HG03378 (cell line): Measurements from ENCODE around the gene HOXB9.

Experiments
- ATAC-seq: cut with Tn5 transposase; IDR thresholded peaks from one replicate; pipeline ENCODE4 v1.9.1; 2021; ENCODE audit warnings: mild to moderate bottlenecking, moderate library complexity; ENCODE audit not compliant: unreplicated experiment

HOXB9 gene

DNA sequence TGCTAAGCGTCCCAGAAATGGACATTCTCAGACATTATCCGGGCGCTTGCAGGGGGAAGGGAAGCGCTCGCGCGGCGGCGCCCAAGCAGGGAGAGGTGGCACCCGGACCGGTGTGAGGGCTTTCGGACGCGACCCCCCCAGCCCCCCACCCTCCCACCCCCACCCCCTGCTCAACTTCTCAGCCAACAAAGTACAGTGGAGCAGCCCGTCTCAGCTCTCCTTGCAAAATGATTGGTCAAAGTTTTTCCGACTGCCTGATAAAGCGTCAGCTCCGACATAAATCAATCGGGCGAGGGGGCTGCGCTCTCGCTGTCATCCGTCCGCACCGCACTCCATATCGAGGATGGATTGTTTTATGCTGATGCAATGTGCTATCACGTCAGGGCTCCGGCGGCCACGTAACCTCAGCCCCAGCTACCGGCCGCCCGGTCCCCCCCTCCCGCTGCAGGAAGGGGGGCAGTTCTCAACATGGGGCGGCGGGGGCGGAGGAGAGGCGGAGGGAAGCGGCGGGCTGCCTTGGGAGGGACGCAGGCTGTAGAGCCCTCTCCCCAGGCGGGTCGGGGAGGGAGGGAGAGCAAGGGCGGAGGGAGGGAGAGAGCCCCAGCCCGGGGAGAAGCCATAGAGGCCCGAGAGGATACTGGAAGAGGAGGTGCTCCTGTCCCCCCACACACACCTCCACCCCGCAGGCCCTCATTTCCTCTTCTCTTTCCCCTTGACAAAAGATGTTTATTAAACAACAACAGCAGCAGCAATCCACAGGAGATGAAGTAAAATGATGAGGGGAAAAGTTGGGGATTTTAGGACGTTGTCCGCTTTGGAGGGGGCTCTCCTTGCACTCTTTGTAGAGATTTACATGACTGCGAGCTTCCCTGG lies at the start of gene HOXB9:
Gene HOXB9 (minus strand): TSS at position 114 of the 873 bp plus-strand sequence. CDS start 89 bp downstream, at position 25.
- no peak for ATAC-seq

DNA sequence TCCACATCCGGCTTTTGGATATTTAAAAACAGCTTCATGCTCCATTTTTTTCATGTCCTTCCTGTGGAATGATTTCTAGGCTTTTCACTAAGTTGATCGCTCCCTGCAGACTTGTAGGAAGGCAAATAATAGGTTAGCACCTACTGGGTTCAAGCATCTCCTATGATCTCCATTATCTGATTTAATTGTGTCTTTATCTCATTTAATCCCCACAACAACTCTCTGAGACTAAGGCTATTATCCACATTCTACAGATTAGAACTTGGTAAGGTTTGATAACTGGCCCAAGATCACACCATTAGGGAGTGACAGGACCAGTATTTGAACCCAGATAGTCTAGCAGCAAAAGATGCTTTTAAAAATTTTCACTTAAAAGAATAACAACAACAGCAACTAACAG lies 46.2 kb upstream of the HOXB9 start:
- no peak for ATAC-seq

DNA sequence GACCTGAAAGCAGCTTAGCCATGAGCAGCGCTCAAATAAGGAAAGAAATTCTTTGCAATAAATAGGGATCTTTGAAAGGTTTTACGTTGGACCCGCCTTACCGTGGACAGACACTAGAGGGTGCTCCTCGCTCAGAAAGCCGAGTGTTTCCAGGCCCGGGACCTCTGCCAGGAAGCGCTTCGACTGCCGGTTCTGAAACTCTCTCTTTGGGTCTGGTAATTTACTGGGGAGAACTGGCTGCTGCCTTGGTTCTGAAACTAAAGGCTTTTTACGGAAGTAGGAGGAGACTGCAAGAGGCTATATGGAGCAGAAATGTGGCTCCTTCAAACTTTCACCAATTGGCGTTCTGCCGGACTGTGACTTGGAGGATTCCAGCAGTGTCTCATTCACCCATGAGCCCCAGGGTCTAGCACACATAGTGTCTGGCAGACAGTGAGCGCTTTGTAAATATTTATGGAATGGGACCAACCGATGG lies 45.6 kb upstream of the HOXB9 start:
- no peak for ATAC-seq

DNA sequence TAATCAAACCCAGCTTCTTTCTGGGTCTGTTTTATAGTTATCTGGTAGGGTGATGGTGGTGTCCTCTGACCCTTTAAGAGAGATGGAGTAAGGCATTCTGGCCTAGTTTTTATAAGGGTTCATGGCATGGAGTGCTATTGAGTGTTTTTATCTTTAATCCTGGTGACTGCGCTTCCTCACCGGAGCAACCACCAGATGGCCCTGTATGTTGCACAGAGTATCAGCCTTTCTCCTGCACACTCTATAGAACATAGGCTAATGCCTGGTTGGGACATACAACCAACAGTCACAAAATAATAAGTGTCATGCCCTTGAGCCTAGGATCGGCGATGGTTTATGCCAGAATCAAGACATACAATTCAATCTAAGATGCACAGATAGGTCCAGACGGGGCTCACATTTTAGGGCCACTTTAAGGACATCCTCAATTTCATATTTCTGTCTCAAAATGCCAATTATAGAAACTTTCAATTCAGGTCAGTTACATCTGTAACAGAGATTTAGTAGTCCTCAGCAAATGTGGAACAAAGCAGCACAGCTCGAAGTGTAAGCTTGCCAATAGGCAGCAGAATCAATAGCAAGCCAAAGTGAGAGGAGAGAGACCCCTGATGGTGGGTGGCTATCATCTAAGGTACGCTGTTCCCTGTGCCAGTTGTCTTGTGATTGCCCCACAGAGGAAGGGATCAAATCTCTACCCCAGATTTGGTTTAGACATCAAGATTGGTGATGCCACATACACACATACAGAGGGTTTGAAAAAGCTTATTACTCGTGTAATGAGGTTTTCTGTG lies 37.2 kb upstream of the HOXB9 start:
- no peak for ATAC-seq

DNA sequence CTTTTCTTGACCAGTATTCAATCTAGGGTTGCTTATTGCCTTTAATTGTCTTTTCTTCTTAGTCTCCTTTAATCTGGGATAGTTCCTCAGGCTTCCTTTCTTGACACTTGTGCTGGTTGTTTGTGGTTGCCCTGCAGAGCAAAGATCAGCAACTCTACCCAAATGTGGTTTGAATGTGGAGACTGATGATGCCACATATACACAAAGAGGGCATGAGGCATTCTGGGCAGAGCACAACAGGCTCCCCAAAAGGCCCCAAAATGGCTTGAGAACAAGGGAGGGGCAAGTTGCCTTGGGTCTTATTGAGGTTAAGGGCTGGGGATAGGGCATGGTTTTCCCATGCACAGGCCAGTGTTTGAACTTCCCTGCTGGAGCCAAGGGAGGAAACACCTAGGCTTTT lies 29.8 kb upstream of the HOXB9 start:
- ATAC-seq: no peak

DNA sequence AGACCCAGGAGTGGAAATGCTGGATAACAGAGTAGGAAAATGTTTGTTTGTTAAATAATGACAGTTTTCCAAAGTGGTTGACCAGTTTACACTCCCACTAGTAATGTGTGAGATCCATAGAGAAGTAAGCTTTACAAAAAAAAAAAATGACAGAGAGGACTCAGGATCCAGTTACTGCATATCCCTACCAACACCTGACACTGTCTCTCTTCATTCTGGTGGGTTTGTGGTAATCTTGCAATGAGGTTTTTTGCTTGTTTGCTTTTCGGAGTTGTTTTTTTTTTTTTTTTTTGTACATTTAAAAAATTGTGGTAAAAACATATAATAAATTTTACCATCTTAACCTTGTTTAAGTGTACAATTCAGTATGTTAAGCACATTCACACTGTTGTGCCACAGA lies 23.6 kb upstream of the HOXB9 start:
- ATAC-seq: no peak

DNA sequence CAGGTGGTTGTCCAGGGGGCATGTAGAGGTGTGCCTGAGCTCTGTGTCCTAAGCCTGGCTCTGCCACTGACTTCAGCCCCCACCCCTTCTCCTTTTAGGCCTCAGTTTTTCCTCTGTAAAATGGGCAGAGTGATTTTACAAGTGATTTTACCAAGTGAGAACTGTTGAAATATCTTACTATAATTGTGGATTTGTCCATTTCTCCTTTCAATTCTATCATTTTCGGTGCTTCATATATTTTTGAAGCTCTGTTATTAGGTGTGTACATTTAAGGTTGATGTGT lies 21.7 kb upstream of the HOXB9 start:
- no peak for ATAC-seq

DNA sequence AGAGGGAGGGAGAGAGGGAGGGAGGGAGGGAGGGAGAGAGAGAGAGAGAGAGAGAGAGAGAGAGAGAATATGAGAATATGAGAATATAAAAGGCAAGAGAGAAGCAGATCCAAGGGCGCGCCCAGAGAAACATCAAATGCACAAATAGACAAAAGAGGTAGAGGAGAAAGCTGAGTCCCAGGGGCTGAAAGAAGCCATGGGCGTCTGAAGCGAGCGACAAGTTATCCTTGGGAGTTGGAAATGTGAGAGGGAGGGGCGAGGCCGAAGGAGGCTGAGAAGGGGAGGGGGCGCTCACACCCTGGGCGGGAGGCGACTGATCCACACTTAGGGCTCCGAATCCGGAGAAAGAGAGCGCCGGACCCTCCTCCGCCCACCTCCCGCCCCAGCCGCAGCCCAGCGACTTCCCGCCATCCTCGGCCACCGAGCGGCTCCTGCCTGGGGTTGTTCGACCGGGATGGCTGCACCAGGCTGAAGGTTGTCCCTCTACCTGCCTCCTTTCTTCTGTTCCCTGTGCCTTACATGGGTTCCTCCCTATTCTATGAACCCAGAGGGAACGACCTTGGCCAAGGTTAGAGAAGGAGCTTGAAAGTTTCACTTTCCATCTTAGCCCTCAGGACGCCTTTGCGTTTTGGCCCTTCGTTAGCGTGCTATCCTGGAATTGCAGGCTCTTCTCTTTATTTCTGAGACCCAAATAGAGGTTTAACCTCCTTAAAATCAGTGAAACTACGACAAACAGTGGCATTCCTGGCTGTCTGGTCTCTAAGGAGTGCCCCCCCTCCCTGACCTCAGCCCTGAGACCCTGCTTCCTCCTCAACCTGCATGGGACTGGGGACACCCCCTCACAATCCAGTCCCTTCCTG lies 21.2 kb upstream of the HOXB9 start:
- ATAC-seq: no peak

DNA sequence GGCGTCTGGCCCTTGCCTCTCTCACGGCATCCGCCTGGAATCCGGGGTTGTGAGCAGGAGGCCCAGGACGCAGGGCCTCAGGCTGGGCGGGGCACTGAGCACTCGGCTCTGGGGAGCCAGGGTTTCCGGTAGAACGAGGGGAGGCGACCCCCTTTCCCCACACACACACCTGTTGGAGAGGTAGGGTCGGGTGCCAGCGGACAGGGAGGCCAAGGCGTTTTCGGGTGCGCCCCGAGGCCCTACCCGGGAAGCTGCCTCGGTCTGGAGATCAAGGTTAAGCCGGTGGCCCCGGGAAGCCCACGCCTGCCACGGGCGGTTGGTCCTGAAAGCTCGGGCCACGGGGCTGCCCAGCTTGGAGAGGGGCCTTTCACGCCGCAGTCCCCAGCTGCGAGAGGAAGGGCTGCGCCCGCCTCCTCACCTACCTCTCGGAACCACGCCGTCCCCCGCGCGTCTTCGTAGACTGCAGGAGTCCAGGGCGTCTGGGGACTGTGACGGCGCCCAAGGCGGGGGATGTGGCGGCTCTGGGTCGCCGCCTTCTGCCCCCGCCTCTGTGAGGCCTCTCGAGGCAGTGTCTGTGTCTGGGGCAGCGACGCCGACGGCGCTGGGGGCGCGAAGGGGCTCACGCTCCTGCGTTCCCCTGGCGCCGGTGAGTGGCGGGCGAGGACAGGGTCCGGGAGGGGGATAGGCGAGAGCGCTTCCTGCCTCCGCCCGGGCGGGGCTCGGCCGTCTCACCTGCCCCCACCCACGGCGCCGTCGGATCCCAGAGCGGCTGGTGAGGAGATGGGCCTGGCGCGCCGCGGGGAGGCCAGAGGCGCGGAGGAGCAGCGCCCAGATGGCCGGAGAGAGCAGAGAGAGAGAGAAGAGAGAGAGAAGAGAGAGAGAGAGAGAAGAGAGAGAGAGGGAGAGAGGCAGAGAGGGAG lies 20.3 kb upstream of the HOXB9 start:
- ATAC-seq: no peak

DNA sequence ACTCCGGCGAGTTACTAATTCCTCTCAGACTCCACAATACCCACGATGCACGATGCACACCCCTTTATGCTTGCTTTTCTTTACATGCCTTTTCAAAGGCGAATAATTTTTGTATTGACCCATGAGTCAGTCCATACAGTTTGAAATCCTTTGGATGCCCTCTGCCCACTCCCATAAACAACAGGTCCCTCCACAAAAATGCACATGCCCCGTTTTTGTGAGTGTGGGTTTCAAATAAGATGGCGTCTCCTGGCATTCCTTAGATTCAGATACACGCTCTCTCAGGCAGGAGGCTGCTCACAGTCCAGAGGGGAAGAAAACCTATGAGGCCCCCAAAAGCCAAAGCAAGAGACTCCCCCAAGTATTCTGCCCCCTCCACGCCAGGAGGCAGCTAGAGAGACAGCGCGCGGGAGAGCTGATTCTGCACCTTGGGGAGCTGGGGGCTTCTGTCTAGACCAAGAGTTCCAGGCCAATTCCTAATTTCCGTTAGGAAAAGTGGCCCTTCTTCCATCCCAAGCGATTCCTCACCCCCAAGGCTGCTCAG lies 19.6 kb upstream of the HOXB9 start:
- no peak for ATAC-seq

DNA sequence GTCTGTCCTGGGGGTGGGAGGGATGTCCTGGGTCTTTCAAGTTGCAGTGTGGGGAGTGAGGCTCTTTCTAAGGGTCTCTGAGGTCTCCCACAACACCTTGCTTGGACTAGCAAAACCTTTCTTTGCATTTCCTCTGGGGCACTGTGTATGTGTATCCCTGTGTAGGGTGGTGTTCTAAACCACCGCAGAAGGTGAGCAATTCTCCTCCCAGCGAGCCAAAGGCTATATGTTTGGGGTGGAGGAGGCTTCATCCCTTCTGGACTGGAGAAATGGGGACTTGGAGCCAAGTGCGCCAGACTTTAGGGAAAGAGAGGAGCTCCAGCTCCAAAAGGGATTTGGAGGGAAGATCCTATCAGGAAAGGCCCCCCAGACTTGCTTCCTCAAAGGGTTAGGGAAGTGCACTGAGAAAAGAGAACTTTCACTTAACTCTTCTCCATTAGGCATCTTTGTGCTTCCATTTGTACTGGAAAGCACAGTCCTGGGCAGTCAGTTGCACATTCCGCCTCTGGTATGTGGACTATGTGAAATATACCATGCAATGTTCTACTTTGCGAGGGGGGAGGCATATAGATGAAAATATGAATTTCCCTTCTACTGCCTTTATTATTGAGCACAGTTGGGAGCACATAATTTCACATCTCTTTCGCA lies 18.9 kb upstream of the HOXB9 start:
- ATAC-seq: no peak

DNA sequence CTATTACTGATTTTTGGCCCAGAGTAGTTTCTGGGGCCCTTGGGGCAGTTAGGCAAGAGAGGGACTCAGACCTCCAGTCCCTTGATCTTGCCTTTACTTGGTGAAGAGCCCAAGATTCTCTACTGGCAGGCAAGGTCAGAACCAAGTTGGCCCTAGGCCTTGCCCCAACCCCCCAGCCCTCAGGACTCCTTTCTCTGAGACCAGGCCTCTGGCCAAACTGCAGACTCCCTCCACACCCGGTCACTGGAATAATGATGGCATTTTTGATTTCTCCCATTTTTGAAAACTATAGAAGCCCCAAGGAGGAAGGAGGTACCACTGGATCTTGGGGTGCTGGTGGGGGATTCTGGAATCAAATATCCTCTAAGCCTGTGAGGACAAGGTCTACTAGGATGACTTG lies 18.0 kb upstream of the HOXB9 start:
- no peak for ATAC-seq

DNA sequence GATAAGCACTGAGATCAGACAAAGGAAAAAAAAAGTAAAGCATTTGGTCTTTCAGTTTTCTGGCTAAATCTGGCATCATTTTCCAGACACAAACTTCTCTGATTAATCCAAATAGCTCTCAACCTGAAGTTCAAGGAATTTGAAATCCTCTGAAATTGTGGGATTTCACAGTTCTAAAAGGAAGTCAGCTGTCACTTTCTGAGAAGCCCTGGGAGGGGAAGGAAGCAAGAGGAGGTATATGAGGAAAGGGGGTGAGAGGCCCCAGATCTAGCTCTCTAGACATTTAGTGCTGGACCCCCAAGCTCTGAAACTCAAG lies 17.5 kb upstream of the HOXB9 start:
- ATAC-seq: no peak

DNA sequence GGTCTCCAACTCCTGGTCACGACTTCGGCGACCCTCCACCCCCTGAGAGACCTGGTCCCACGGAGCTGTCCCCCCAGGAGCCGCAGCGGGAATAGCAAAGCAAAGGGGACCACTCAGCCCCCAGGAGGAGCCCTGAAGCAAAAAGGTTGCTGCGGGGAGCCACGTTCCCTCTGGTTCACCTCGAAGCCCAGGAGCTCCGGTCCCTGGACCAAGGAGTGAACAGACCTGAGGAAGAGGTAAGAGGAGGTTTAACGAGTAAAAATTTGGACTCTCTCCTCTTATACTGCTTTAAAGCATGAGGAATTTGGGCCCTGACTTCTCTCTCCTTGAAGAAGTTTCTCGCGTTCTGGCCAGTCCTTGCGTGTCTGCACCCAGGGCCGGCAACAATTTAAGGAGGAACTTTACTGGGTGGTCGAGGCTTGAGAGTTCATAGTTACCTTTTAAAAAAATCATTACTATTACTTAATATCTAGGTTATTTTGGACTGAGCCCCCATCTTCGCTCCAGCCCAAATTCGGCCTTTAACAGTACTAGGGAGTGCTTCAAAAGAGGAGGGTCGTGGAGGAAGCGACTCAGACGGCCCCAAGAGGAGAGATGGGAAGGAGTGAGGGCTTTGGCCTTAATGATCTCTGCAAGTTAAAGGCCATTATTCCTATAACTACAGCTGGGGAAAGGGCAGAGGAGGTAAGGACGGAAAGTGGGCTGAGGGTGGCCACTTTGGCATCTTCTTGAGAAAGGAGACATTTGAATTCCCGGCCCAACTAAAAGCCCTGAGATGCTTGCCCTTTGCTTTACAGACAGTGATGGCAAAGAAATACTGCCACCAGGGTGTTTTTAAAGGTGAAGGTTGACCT lies 16.9 kb upstream of the HOXB9 start:
- no peak for ATAC-seq

DNA sequence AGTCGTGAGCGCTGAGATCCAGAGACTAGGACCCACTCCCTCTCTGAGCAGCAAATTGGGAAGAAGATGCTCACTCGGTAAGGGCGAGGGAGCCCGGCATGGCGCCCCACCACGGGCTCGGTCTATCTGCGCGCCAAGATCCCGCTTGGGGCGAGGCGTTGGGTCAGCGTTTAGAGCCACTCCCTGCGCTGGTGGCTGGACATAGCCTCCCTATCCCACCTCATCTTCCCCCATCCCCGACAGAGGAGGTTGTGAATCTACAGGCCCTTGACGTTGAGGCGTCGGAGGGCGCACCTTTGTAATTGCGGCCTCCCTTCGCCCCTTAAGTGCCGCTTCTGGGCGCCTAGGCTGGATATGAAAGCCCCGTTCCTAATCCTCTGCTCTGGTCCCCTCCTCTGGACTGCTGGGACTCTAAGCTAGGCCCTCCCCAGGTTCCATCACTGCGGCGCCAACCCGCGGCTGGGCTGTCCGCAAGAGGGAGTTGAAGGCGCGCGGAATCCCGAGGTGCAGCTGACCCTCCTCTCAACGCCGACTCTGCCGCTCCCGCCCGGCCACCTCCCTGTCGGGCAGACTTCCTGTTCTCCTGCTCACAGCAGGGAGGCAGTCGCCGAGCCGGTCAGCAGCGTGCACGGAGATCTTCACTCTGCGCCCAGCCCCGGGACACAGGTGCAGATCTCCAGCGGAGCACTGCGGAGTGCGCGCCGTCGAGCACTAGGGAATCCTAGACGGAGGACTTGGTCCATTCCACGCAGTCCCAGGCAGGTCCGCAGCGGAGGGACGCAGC lies 16.1 kb upstream of the HOXB9 start:
- no peak for ATAC-seq

DNA sequence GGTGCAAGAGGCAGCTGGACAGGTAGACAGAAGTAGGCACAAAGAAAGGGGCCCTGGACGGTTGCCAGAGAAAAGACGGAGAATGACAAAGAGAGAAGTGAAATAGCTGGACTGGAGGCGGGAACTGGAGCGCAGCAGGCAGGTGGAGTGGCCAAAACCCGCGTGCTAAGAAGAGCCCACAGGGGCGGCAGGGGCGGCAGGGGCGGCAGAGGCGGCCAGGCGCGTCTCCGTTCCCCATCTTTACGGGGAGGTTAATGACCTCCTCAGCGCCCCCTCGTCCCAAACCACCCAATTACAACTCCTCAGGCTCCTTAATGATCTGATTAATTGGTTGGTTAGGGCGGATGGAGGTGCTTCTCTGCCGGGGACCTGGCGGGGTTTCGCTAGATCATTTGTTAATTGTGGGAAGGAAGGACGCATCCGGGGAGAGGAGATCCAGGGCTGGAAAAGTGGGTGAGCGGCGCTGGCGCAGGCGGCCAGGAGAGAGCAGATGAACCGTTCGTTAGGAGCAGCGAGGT lies 15.4 kb upstream of the HOXB9 start:
- ATAC-seq: no peak

DNA sequence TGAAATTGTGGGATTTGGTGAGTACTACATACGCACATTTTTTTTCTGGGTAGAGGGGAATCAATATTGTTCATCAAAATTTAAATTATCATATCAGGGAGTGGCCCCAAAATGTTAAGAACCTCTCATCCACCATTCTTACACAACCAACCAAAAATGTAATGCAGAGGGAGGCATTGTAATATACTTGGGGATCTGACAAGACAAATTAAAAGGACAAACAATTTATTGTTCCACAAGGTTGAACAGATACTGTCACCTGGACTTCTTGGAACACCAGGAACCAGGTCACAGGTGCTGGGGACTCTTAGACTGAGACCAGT lies 14.7 kb upstream of the HOXB9 start:
- no peak for ATAC-seq
